Gastrocnemius medialis (tissue), 4 donors: ENCODE data around the gene NDUFB2.

Experiments
- CTCF ChIP-seq, 5 experiments: fragments of 450-650 bp in 3 of 5; fragments of 200-600 bp in 2 of 5; sonication (generic) in 2 of 5; IDR thresholded peaks in 4 of 5; conservative IDR thresholded peaks in 1 of 5; 1 replicate in 4 of 5; 2 replicates in 1 of 5; pipeline ENCODE4 v1.5.1; 2016 to 2019; ENCODE audit warnings: antibody characterized with exemption in 5 of 5, mild to moderate bottlenecking in 3 of 5, moderate library complexity in 3 of 5
- POLR2A ChIP-seq, 2 donors: fragments of 450-650 bp; IDR thresholded peaks; one replicate each; pipeline ENCODE4 v1.6.1; 2017; ENCODE audit warnings: antibody characterized with exemption in 2 of 2, mild to moderate bottlenecking in 2 of 2, moderate library complexity in 2 of 2

GRCh38 chr7:140698477-140698876, 2.0 kb downstream of the NDUFB2 start:
- TF ChIP-seq CTCF (IDR thresholded peaks at IDR 0.05 in 4 of 5, conservative IDR thresholded peaks at IDR 0.05 in 1 of 5): no peak
- TF ChIP-seq POLR2A (IDR thresholded peaks at IDR 0.05): no peak
